ENCODE measurements around the gene ARSB. TPM values are rescaled to one million over a fixed set of nuclear protein-coding genes. Genes with fewer than 3 reads are reported as not detected.
"Not testable (repeated sequence)": the region's sequence is repeated elsewhere in the genome, so short reads cannot be mapped to it uniquely, and the experiment has no call there.

Gene ARSB
- total and polyA plus RNA-seq, 4 donors, result 19.8 to 21.8 (median 20.9) TPM

GRCh38 chr5:78746021-78746770 is 238.9 kb downstream of the ARSB start:
- peak in 2 of 6 donors; percentile 45 to 54 for DNase-seq (ENCODE audit: low read depth in 4 of 6, low spot score in 6 of 6)
- Histone ChIP-seq H3K9me3 (ENCODE audit: control insufficient read depth, insufficient read depth, low read length) (no peaks in the 10 kb centered on the region), H3K36me3 (ENCODE audit: control insufficient read depth, insufficient read depth, low read length) (no peaks in the 10 kb centered on the region), H3K27ac (ENCODE audit: low read depth, low read length) (peak overlapping the region; percentile 94), H3K4me1 (ENCODE audit: control insufficient read depth, insufficient read depth, low read length) (peaks cover 13% of the 10 kb centered on the region), H3K4me3 (ENCODE audit: low read depth, low read length) (no peak overlapping the region), H3K27me3 (ENCODE audit: control insufficient read depth, insufficient read depth, low read length) (no peaks in the 10 kb centered on the region)
- 40% methylated on average over 3 of the region's 6 CpGs for WGBS (ENCODE audit: insufficient coverage)

- H3K27me3 ChIP-seq (ENCODE audit: control insufficient read depth, insufficient read depth, low read length), result no peaks in the 10 kb centered on the region
- peak in 2 of 6 donors; percentile 13 to 41 for DNase-seq (ENCODE audit: low read depth in 4 of 6, low spot score in 6 of 6)
- WGBS (ENCODE audit: insufficient coverage), result no CpG with 5 or more reads among the region's 3 CpGs
- peaks cover 13% of the 10 kb centered on the region for H3K4me1 ChIP-seq (ENCODE audit: control insufficient read depth, insufficient read depth, low read length)
- no peaks in the 10 kb centered on the region for H3K36me3 ChIP-seq (ENCODE audit: control insufficient read depth, insufficient read depth, low read length)
- no peaks in the 10 kb centered on the region for H3K9me3 ChIP-seq (ENCODE audit: control insufficient read depth, insufficient read depth, low read length)
- H3K27ac ChIP-seq (ENCODE audit: low read depth, low read length), result no peak overlapping the region
- no peak overlapping the region for H3K4me3 ChIP-seq (ENCODE audit: low read depth, low read length)
Observed at GRCh38 chr5:78744951-78745534, 240.1 kb downstream of the ARSB start.

- WGBS (ENCODE audit: insufficient coverage), result no CpG with 5 or more reads among the region's 1 CpG
- Histone ChIP-seq H3K4me3 (ENCODE audit: low read depth, low read length) (no peak overlapping the region), H3K27ac (ENCODE audit: low read depth, low read length) (no peak overlapping the region), H3K9me3 (ENCODE audit: control insufficient read depth, insufficient read depth, low read length) (no peaks in the 10 kb centered on the region), H3K27me3 (ENCODE audit: control insufficient read depth, insufficient read depth, low read length) (no peaks in the 10 kb centered on the region), H3K4me1 (ENCODE audit: control insufficient read depth, insufficient read depth, low read length) (no peaks in the 10 kb centered on the region), H3K36me3 (ENCODE audit: control insufficient read depth, insufficient read depth, low read length) (no peaks in the 10 kb centered on the region)
- DNase-seq (ENCODE audit: low read depth in 4 of 6, low spot score in 6 of 6), result no peak
Observed at GRCh38 chr5:78741019-78741418, 244.1 kb downstream of the ARSB start.

GRCh38 chr5:78738693-78739300 is 246.3 kb downstream of the ARSB start:
- no peaks in the 10 kb centered on the region for H3K4me1 ChIP-seq (ENCODE audit: control insufficient read depth, insufficient read depth, low read length)
- no peaks in the 10 kb centered on the region for H3K9me3 ChIP-seq (ENCODE audit: control insufficient read depth, insufficient read depth, low read length)
- no peak overlapping the region for H3K27ac ChIP-seq (ENCODE audit: low read depth, low read length)
- no peak overlapping the region for H3K4me3 ChIP-seq (ENCODE audit: low read depth, low read length)
- no peak for DNase-seq (ENCODE audit: low read depth in 4 of 6, low spot score in 6 of 6)
- no peaks in the 10 kb centered on the region for H3K27me3 ChIP-seq (ENCODE audit: control insufficient read depth, insufficient read depth, low read length)
- no peaks in the 10 kb centered on the region for H3K36me3 ChIP-seq (ENCODE audit: control insufficient read depth, insufficient read depth, low read length)
- 74% methylated on average over 4 of the region's 4 CpGs for WGBS (ENCODE audit: insufficient coverage)

GRCh38 chr5:78738104-78738503 is 247.0 kb downstream of the ARSB start:
- DNase-seq (ENCODE audit: low read depth in 4 of 6, low spot score in 6 of 6), result no peak
- no CpG with 5 or more reads among the region's 3 CpGs for WGBS (ENCODE audit: insufficient coverage)
- Histone ChIP-seq H3K9me3 (ENCODE audit: control insufficient read depth, insufficient read depth, low read length) (no peaks in the 10 kb centered on the region), H3K4me1 (ENCODE audit: control insufficient read depth, insufficient read depth, low read length) (no peaks in the 10 kb centered on the region), H3K27me3 (ENCODE audit: control insufficient read depth, insufficient read depth, low read length) (no peaks in the 10 kb centered on the region), H3K27ac (ENCODE audit: low read depth, low read length) (no peak overlapping the region), H3K4me3 (ENCODE audit: low read depth, low read length) (no peak overlapping the region), H3K36me3 (ENCODE audit: control insufficient read depth, insufficient read depth, low read length) (no peaks in the 10 kb centered on the region)

- H3K9me3 ChIP-seq (ENCODE audit: control insufficient read depth, insufficient read depth, low read length), result no peaks in the 10 kb centered on the region
- DNase-seq (ENCODE audit: low read depth in 4 of 6, low spot score in 6 of 6), result no peak
- H3K4me1 ChIP-seq (ENCODE audit: control insufficient read depth, insufficient read depth, low read length), result no peaks in the 10 kb centered on the region
- H3K27ac ChIP-seq (ENCODE audit: low read depth, low read length), result no peak overlapping the region
- no peaks in the 10 kb centered on the region for H3K36me3 ChIP-seq (ENCODE audit: control insufficient read depth, insufficient read depth, low read length)
- WGBS (ENCODE audit: insufficient coverage), result no CpG with 5 or more reads among the region's 4 CpGs
- no peaks in the 10 kb centered on the region for H3K27me3 ChIP-seq (ENCODE audit: control insufficient read depth, insufficient read depth, low read length)
- H3K4me3 ChIP-seq (ENCODE audit: low read depth, low read length), result no peak overlapping the region
Observed at GRCh38 chr5:78735834-78736463, 249.2 kb downstream of the ARSB start.

GRCh38 chr5:78734950-78735349 is 250.2 kb downstream of the ARSB start:
- no peak overlapping the region for H3K4me3 ChIP-seq (ENCODE audit: low read depth, low read length)
- no peak for DNase-seq (ENCODE audit: low read depth in 4 of 6, low spot score in 6 of 6)
- H3K36me3 ChIP-seq (ENCODE audit: control insufficient read depth, insufficient read depth, low read length), result no peaks in the 10 kb centered on the region
- no peak overlapping the region for H3K27ac ChIP-seq (ENCODE audit: low read depth, low read length)
- no peaks in the 10 kb centered on the region for H3K9me3 ChIP-seq (ENCODE audit: control insufficient read depth, insufficient read depth, low read length)
- WGBS (ENCODE audit: insufficient coverage), result no CpG with 5 or more reads among the region's 2 CpGs
- H3K27me3 ChIP-seq (ENCODE audit: control insufficient read depth, insufficient read depth, low read length), result no peaks in the 10 kb centered on the region
- no peaks in the 10 kb centered on the region for H3K4me1 ChIP-seq (ENCODE audit: control insufficient read depth, insufficient read depth, low read length)

GRCh38 chr5:78734094-78734845 is 250.8 kb downstream of the ARSB start:
- Histone ChIP-seq H3K36me3 (ENCODE audit: control insufficient read depth, insufficient read depth, low read length) (no peaks in the 10 kb centered on the region), H3K27me3 (ENCODE audit: control insufficient read depth, insufficient read depth, low read length) (no peaks in the 10 kb centered on the region), H3K27ac (ENCODE audit: low read depth, low read length) (no peak overlapping the region), H3K4me3 (ENCODE audit: low read depth, low read length) (no peak overlapping the region), H3K4me1 (ENCODE audit: control insufficient read depth, insufficient read depth, low read length) (no peaks in the 10 kb centered on the region), H3K9me3 (ENCODE audit: control insufficient read depth, insufficient read depth, low read length) (no peaks in the 10 kb centered on the region)
- 100% methylated on average over 1 of the region's 4 CpGs for WGBS (ENCODE audit: insufficient coverage)
- DNase-seq (ENCODE audit: low read depth in 4 of 6, low spot score in 6 of 6), result no peak

- DNase-seq (ENCODE audit: low read depth in 4 of 6, low spot score in 6 of 6); H3K27me3 ChIP-seq (ENCODE audit: control insufficient read depth, insufficient read depth, low read length); H3K9me3 ChIP-seq (ENCODE audit: control insufficient read depth, insufficient read depth, low read length); H3K4me1 ChIP-seq (ENCODE audit: control insufficient read depth, insufficient read depth, low read length); H3K4me3 ChIP-seq (ENCODE audit: low read depth, low read length); H3K36me3 ChIP-seq (ENCODE audit: control insufficient read depth, insufficient read depth, low read length); H3K27ac ChIP-seq (ENCODE audit: low read depth, low read length): not testable (repeated sequence)
- WGBS (ENCODE audit: insufficient coverage), result 100% methylated on average over 4 of the region's 6 CpGs
Observed at GRCh38 chr5:78732721-78733120, 252.4 kb downstream of the ARSB start.
